Panc1 (cell line): ENCODE data around the gene PICALM. TPM values are rescaled to one million over a fixed set of nuclear protein-coding genes. Genes with fewer than 3 reads are reported as not detected.

Experiments
- ATAC-seq: fragments of 200-7000 bp; cut with Tn5 transposase; 2 replicates; pipeline ENCODE4 v1.9.1; 2020; ENCODE audit warnings: mild to moderate bottlenecking, moderate library complexity
- BruUV-seq: library from RNA; stranded (reverse); fragments of 400-500 nt; replicated peaks from 2 replicates; lab custom pipeline; 2021; lab: Mats Ljungman, UMichigan
- CTCF ChIA-PET: fragments of 300-600 bp; sonication (Branson Sonifier 250); formaldehyde crosslinking; loops from one replicate; lab custom pipeline; 2022; ENCODE audit warnings: antibody characterized with exemption; lab: Charles Lee
- POLR2A ChIA-PET: fragments of 300-600 bp; sonication (Branson Sonifier 250); formaldehyde crosslinking; loops from one replicate; lab custom pipeline; 2022; ENCODE audit warnings: antibody characterized with exemption; lab: Charles Lee
- DNase-seq: peaks from one replicate; pipeline ENCODE4 v3.0.0-alpha.2; 2010; ENCODE audit warnings: low read depth, low spot score
- H3K27ac ChIP-seq: 2 replicates; pipeline ENCODE4 v1.5.1; 2011; ENCODE audit warnings: mild to moderate bottlenecking, low read length, inconsistent platforms
- H3K27me3 ChIP-seq: fragments of 200-500 bp; sonication (Bioruptor generic); 2 replicates; pipeline ENCODE4 v1.6.0; 2014; ENCODE audit warnings: low read length, inconsistent platforms; ENCODE audit not compliant: control insufficient read depth, insufficient read depth
- H3K36me3 ChIP-seq: fragments of 200-500 bp; sonication (Bioruptor generic); 2 replicates; pipeline ENCODE4 v1.5.1; 2014; ENCODE audit warnings: inconsistent platforms, mild to moderate bottlenecking, low read length, moderate library complexity; ENCODE audit not compliant: control insufficient read depth, insufficient read depth
- H3K4me1 ChIP-seq: 2 replicates; pipeline ENCODE4 v1.5.1; 2011; ENCODE audit warnings: inconsistent platforms, mild to moderate bottlenecking, low read length, moderate library complexity; ENCODE audit not compliant: control insufficient read depth, insufficient read depth
- H3K4me3 ChIP-seq, 2 experiments: 2 replicates each; pipeline ENCODE4 v1.5.1; 2011 to 2012; ENCODE audit warnings: low read depth in 2 of 2, low read length in 2 of 2, mild to moderate bottlenecking in 2 of 2, inconsistent platforms in 1 of 2, moderate library complexity in 1 of 2
- H3K9me3 ChIP-seq: fragments of 200-500 bp; sonication (Bioruptor generic); 2 replicates; pipeline ENCODE4 v1.5.1; 2014; ENCODE audit warnings: low read depth, mild to moderate bottlenecking, inconsistent platforms, low read length, moderate library complexity; ENCODE audit not compliant: control insufficient read depth, insufficient read depth
- CTCF ChIP-seq: fragments of 450-650 bp; IDR thresholded peaks from 2 replicates; pipeline ENCODE4 v1.5.1; 2017; ENCODE audit warnings: mild to moderate bottlenecking
- POLR2AphosphoS5 ChIP-seq: IDR thresholded peaks from 2 replicates; pipeline ENCODE4 v1.6.1; 2012; ENCODE audit warnings: mild to moderate bottlenecking, low read depth, low read length, moderate library complexity
- REST ChIP-seq, 2 experiments: IDR thresholded peaks; 2 replicates each; pipeline ENCODE4 v1.6.1; 2011 to 2012; ENCODE audit warnings: low read depth in 2 of 2, control low read depth in 1 of 2, low read length in 1 of 2, mild to moderate bottlenecking in 1 of 2, moderate library complexity in 1 of 2; ENCODE audit not compliant: insufficient read depth in 1 of 2
- SIN3A ChIP-seq: IDR thresholded peaks from 2 replicates; pipeline ENCODE4 v1.6.1; 2012; ENCODE audit warnings: low read depth, mild to moderate bottlenecking, low read length, moderate library complexity, borderline replicate concordance; ENCODE audit not compliant: insufficient read depth
- TCF7L2 ChIP-seq: IDR thresholded peaks from 2 replicates; pipeline ENCODE4 v1.6.1; 2011; ENCODE audit warnings: mild to moderate bottlenecking, low read depth, low read length, inconsistent platforms
- in situ Hi-C: cut with HindIII; loops from 2 replicates; pipeline ENCODE4 v1.10.0; 2016; ENCODE audit warnings: low sequenced_read_pairs, low pct_unique_long_range_greater_than_20kb
- intact Hi-C: fragments of 100-400 bp; cut with micrococcal nuclease; formaldehyde crosslinking; loops from one replicate; pipeline ENCODE4 v1.10.0; 2022; ENCODE audit not compliant: unreplicated experiment
- total RNA-seq: library from RNA; stranded (reverse); gene quantifications from one replicate; pipeline ENCODE4 v1.2.1, GENCODE V29; 2021; ENCODE audit not compliant: unreplicated experiment

Gene PICALM
- total RNA-seq, 1 experiment from 2014 or later: 153 TPM

- CTCF ChIA-PET: interaction anchor here (0.6 kb wide), 2 partner anchors 16 to 47 kb away, joined by 5 read pairs; no protein-coding TSS in a partner anchor
- Histone ChIP-seq H3K36me3 (no peaks in the 10 kb centered on the region), H3K27me3 (no peaks in the 10 kb centered on the region), H3K27ac (peak overlapping the region; percentile 14; the same call in 1 of the 2 replicates), H3K4me3 (no peak overlapping the region), H3K9me3 (no peaks in the 10 kb centered on the region), H3K4me1 (peaks cover 10% of the 10 kb centered on the region; the same call in 1 of the 2 replicates)
- ATAC-seq (peak; percentile 91), DNase-seq (no peak)
- in situ Hi-C loops: no loop called here
- BruUV-seq: no TSS peak
- intact Hi-C loops: no loop called here
- TF ChIP-seq TCF7L2: no peak
- TF ChIP-seq POLR2AphosphoS5: no peak
- TF ChIP-seq CTCF: no peak
- no peak for TF ChIP-seq SIN3A
- TF ChIP-seq REST (IDR thresholded peaks at IDR 0.05; ENCODE audit: insufficient read depth in 1 of 2, low read depth in 2 of 2, low read length in 1 of 2): no peak
- POLR2A ChIA-PET: no interaction called here
Measured at GRCh38 chr11:86116386-86116726, 47.5 kb upstream of the PICALM start.

- BruUV-seq: no TSS peak
- peaks cover 10% of the 10 kb centered on the region; the same call in 1 of the 2 replicates for H3K4me1 ChIP-seq
- ATAC-seq (peak; percentile 79), DNase-seq (no peak)
- H3K9me3 ChIP-seq: no peaks in the 10 kb centered on the region
- intact Hi-C loops: no loop called here
- TF ChIP-seq REST (IDR thresholded peaks at IDR 0.05; ENCODE audit: insufficient read depth in 1 of 2, low read depth in 2 of 2, low read length in 1 of 2) (no peak), TCF7L2 (no peak), CTCF (peak; percentile 17), POLR2AphosphoS5 (no peak), SIN3A (no peak)
- peak overlapping the region; percentile 25; the same call in 1 of the 2 replicates for H3K27ac ChIP-seq
- in situ Hi-C loops: no loop called here
- no peaks in the 10 kb centered on the region for H3K36me3 ChIP-seq
- no peak overlapping the region for H3K4me3 ChIP-seq
- no peaks in the 10 kb centered on the region for H3K27me3 ChIP-seq
- POLR2A ChIA-PET: no interaction called here
- CTCF ChIA-PET: interaction anchor here (0.6 kb wide), 1 partner anchor 17 kb away, joined by 5 read pairs; no protein-coding TSS in a partner anchor
Measured at GRCh38 chr11:86115542-86116385, 46.9 kb upstream of the PICALM start.
